GM12874 (cell line): ENCODE measurements around the gene PRRG2.

Source experiments
- TF ChIP-seq, protein P1 (sequence below): IDR thresholded peaks from 2 replicates; pipeline ENCODE4 v1.5.1; 2011; ENCODE audit warnings: low read depth, mild to moderate bottlenecking, control low read depth, low read length, moderate library complexity; ENCODE audit not compliant: insufficient read depth

Gene PRRG2

DNA sequence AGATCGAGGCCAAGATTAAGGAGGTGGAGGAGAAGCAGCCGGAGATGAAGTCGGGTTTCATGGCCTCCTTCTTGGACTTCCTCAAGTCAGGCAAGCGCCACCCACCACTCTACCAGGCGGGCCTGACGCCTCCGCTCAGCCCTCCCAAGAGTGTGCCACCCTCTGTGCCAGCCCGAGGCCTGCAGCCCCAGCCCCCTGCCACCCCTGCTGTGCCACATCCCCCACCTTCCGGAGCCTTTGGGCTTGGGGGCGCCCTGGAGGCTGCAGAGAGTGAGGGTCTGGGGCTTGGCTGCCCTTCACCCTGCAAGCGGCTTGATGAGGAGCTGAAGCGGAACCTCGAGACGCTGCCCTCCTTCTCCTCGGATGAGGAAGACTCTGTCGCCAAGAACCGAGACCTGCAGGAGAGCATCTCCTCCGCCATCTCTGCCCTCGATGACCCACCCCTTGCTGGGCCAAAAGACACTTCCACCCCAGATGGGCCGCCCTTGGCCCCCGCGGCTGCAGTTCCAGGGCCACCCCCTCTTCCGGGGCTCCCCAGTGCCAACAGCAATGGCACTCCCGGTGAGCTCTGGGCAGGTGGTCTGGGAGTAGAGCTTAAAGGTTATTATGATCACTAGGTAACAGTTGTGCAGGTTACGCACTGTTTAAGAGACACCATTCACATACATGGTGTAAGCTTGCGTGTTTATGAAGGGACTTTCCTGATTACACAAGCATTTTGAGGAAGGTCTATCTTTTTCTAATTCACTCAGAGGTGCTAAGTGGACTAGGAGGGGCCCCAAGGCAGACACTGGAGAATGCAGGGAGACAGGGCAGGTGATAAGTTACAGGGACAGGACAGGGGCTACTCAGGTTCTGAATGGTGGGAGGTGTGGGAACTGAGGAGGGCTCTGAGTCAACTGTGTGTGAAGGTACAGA is 18.5 kb downstream of the PRRG2 start:
- TF ChIP-seq, protein P1, sequence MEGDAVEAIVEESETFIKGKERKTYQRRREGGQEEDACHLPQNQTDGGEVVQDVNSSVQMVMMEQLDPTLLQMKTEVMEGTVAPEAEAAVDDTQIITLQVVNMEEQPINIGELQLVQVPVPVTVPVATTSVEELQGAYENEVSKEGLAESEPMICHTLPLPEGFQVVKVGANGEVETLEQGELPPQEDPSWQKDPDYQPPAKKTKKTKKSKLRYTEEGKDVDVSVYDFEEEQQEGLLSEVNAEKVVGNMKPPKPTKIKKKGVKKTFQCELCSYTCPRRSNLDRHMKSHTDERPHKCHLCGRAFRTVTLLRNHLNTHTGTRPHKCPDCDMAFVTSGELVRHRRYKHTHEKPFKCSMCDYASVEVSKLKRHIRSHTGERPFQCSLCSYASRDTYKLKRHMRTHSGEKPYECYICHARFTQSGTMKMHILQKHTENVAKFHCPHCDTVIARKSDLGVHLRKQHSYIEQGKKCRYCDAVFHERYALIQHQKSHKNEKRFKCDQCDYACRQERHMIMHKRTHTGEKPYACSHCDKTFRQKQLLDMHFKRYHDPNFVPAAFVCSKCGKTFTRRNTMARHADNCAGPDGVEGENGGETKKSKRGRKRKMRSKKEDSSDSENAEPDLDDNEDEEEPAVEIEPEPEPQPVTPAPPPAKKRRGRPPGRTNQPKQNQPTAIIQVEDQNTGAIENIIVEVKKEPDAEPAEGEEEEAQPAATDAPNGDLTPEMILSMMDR = no peak

DNA sequence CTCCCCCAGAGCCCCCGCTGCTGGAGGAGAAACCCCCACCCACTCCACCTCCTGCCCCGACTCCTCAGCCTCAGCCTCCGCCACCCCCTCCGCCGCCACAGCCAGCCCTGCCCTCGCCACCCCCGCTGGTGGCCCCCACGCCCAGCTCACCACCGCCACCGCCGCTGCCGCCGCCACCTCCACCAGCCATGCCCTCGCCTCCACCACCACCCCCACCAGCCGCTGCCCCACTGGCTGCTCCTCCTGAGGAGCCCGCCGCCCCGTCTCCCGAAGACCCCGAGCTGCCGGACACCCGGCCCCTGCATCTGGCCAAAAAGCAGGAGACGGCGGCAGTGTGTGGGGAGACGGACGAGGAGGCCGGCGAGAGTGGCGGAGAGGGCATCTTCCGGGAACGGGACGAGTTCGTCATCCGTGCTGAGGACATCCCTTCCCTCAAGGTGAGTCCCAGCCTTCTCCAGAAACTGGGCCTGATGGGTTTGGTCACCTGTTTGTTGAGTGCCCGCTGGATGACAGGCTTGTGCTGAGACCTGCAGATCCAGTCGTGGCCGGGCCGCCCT is 20.4 kb downstream of the PRRG2 start:
- TF ChIP-seq, protein P1 = no peak

DNA sequence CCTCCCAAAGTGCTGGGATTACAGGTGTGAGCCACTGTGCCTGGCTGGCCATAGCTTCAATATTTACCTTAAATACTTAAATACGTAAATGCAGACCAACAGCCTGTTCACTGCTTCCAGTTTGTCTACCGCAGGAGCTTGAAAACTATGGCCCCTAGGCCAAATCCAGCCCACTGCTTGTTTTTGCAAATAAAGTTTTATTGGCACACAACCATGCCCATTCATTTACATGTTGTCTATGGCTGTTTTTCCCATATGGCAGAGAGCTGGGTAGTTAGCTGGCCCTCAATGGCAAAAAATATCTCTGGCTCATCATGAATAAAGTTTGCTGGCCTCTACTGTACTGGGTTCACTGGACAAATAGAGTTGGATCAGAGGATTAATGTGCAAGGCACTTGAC is 21.7 kb downstream of the PRRG2 start:
- TF ChIP-seq, protein P1 = no peak

DNA sequence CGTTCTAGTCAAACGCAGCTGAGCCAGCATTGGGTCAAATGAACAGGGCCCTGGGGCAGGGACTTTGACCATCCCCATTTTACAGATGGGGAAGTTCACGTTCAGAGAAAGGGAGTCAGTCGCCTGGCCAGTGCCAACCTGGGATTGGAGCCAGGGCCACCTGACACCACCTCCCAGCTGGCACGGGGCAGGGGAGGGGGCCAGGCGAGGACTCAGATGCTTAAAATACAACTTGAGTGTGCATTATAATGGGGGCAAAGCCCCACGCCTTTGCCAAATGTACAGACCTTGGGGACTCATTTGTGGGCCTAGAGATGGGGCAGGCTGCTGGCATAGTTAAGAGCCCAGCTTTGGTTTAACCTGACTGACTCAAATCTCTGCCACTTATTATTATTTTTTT is 24.5 kb downstream of the PRRG2 start:
- TF ChIP-seq, protein P1 = no peak

DNA sequence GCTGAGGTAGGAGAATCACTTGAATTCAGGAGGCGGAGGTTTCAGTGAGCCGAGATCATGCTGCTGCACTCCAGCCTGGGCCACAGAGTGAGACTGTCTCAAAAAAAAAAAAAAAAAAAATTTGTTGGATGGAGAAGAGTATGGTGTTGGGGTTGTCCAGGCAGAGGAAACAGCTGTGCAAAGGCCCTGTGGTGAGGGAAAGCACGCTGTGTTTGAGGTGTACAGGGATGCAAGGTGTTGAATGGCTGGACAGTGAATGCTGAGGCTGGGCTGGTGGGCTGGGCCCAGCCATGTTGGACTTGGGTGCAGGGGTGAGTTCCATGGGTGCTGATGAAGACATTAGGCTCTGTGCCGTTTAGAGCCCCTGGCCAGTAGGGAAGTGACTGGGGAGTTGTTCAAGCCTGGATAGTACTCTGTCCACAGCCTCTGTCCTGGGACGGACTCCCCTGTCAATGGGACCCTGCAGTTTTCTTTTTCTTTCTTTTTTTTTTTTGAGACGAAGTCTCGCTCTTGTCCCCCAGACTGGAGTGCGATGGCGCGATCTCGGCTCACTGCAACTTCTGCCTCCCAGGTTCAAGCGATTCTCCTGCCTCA is 28.5 kb downstream of the PRRG2 start:
- TF ChIP-seq, protein P1 = no peak

DNA sequence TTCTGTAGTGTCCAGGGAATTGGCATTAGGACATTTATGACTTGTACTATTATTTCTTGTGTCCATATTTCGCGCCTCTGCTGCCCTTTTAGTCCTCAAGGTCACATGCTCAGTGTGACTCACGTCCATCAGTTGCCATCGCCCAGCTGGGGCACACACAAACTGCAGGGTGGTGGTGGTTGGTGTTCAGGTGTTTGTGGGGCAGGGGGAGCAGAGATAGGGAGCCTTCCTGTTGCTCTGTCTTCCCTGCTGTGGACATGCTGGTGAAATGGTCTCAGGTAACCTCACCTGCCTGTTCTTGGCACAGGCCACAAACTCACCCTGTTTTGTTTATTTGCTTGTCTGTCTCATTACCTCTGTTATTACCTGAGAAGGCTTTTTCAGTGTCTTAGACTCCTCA is 32.3 kb downstream of the PRRG2 start:
- TF ChIP-seq, protein P1 = no peak

DNA sequence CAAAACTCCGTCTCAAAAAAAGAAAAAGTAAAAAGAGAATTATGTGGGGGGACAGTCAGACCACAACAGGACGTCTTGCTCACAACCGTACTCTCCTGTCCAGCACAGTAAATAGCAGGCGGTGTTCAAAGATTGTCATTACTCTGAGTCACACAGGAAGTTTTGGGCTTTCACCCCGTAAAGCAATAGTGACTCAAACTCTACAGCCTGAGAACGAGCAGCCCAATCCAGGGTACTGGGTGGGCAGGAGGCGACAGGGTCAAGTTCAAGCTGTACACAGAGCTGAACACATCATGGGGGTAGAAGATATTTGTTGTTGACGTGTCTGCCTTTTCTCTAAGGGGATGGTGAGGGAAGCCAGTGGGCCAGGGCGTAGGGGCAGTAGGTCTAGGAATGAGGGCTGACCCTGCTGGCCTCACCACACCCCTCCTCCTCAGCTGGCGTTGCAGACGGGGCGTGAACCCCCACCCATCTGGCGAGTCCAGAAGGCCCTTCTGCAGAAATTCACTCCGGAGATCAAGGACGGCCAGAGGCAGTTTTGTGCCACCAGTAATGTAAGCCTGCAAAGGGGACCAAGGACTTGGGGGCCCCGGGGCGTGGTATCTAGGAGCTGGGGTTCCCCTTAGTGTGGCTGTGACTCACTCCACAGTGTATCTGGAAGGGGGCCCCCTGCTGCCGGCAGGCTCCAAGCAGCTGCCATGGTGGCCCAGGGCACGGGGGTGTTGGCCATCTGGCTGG is 33.1 kb downstream of the PRRG2 start:
- TF ChIP-seq, protein P1 = no peak
